Erythroblast (primary cell): ENCODE data around the gene CARTPT.

Experiments
- DNase-seq, 2 experiments: peaks; one replicate each; lab custom pipeline; 2025; lab: John Stamatoyannopoulos, UW
- GATA1 ChIP-seq: IDR thresholded peaks from 2 replicates; pipeline ENCODE4 v1.6.1; 2011; ENCODE audit warnings: low read depth, mild to moderate bottlenecking, control low read depth, low read length, moderate library complexity
- POLR2A ChIP-seq: IDR thresholded peaks from 2 replicates; pipeline ENCODE4 v1.6.1; 2011; ENCODE audit warnings: mild to moderate bottlenecking, low read length

Gene CARTPT

DNA sequence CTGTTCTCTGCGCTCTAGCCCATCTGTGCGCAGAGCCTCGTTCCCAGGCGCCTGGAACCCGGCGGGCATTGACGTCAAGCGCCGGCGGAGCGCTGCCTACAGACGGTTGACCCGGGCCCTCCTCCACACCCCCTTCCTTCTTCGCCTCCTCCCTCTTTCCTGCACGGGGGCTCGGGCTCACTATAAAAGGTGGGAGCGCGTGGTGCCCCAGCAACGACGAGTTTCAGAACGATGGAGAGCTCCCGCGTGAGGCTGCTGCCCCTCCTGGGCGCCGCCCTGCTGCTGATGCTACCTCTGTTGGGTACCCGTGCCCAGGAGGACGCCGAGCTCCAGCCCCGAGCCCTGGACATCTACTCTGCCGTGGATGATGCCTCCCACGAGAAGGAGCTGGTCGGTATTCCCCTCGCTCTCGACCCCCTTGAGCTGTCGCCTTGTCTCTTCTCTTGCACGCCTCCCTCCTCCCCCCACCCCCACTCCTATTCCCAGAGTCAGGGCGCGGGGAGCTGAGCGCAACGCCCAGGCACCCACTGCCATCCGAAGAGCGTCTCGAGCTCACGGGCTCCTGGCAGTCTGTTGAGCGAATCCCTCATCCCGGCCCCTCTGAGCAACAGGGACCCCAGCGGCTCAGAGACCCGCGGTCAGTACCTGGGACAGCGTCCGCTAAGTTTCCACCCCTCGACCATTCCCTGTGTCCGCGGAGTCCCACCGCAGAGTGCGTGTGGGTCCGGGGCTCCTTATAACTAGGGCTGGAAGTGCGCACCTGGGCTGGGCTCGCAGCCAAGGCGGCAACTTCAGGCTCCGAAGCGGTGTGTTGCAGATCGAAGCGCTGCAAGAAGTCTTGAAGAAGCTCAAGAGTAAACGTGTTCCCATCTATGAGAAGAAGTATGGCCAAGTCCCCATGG, at the start of gene CARTPT:
Gene CARTPT, plus strand, starts transcription at position 213 of the 902 bp plus-strand sequence. Its CDS starts 19 bp downstream, at position 232.
- peak; percentile 3 to 15 for DNase-seq
- TF ChIP-seq POLR2A (no peak), GATA1 (no peak)

- no peak for DNase-seq
- TF ChIP-seq GATA1, result no peak
- TF ChIP-seq POLR2A, result no peak
These were observed 41.1 kb upstream of the CARTPT start for GRCh38 chr5:71677977-71678376.

DNA sequence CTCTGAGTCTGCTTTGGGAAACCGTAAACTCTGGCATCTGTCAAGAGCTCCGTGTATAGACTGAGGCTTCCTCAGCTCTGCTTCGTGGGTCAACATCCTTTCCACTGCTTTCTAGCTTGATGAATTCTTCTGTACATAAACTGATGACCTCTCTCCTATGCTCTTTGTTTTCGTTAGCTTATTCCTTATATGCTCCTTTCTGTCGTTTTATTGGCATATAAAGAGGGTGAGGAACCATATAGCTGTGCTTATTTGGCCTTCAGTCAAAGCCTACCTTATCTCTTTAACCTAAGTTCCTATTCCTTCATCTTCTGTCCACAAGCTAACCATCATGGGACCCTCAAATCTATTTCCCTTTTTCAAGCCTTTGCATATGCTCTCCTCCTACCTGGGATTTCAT, 39.4 kb upstream of the CARTPT start:
- no peak for DNase-seq
- no peak for TF ChIP-seq POLR2A
- no peak for TF ChIP-seq GATA1

DNA sequence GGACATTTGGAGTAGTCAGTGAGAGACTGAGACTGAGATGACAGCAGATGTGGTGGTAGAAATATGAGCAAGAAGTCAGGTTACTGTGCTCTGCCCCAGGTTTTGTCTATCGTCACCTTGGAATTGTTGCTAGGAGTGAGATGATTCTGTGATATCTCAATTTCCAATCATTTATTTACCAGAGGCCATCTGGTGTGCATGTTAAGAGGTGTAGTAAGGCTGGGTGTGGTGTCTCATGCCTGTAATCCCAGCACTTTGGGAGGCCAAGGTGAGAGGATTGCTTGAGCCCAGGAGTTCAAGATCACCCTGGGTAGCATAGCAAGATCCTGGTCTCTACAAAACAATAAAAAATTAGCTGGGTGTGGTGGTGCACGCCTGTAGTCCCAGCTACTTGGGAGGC, 38.6 kb upstream of the CARTPT start:
- DNase-seq, result no peak
- TF ChIP-seq POLR2A (no peak), GATA1 (no peak)

DNA sequence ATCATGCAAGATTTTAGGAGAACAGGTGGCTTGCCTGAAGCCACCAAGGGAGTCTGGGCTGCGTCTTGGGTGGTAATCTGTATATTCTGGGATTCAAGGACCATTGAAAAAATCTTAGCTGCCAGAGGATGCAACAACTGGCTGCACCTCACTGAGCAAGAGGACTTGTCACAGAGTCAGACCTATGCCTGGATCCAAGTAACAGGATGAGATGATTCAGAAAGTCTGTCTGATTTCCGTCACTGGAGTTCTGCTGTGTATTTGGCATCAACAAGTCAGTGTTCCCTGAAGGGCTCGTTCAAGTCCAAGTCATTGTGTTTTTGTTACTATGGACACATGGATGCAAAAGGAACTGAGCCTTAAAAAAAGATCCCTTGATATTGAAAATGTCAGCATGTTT, 37.8 kb upstream of the CARTPT start:
- DNase-seq, result no peak
- TF ChIP-seq POLR2A (no peak), GATA1 (no peak)

GRCh38 chr5:71684309-71684708, 34.8 kb upstream of the CARTPT start:
- no peak for TF ChIP-seq POLR2A
- TF ChIP-seq GATA1, result no peak
- no peak for DNase-seq

DNA sequence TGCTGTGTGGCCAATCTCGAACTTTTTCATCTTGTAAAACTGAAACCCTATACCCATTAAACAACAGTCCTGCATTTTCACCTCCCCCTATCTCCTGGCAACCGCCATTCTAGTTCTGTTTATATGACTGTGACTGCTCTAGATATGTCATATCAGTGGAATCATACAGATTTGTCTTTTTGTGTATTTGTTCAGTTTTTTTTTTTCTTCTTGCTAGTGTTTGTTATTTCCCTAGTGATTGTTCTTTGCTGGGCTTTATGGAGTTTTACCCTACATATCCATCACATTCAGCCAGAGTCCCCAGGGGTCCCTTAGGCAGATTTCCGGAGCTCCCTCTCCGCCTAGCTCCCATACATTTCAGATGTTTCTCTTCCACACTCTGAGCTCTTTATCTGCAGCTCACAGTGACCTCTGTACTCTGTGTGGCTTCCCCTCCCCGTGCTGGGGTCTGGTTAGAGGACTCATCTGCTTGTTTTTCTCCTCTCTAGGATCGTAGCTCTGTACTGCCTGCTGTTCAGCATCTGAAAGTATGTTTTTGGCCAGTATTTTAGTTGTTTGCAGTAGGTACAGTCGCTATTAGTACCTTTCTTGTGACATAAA, 25.1 kb upstream of the CARTPT start:
- TF ChIP-seq POLR2A (no peak), GATA1 (no peak)
- peak; percentile 6 to 59 for DNase-seq

DNA sequence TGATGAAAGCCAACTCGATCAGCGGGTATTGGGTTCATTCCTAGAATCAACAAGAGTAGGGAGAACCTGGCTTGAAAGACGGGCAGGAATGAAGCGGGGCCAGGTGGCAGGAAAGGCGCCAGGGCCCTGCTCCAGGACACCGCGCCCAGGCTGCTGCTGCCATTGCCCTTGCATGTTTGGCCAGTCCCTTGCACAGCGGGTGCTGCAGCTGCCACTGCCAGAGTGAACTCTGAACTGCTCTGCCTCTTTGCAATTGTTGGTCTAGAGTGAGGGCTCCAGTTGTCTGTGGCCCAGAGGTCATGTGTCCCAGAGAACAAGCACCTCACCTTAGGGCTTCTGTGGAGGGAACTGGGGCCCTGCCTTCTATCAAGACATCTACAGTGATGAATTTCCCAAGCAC, 24.0 kb upstream of the CARTPT start:
- TF ChIP-seq GATA1 (no peak), POLR2A (no peak)
- no peak for DNase-seq

DNA sequence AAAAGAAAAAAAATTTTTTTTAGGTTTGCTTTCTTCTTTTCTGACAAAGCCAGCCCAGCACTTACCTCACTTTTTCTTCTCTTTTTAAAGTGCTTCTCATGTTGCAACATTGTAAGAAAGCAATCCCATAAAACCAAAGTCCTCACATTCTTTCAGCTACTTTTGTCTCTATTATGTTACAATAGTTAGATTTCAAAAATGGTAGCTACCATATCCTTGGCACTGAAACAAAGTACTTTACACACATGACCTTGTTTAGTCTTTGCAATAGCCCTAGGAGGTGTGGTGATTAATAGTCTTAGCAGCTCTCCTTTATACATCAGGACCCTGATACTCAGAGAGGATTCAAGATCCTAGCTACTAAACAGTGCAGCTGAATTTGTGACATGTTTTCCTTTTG, 23.5 kb upstream of the CARTPT start:
- TF ChIP-seq GATA1 (no peak), POLR2A (no peak)
- no peak for DNase-seq

GRCh38 chr5:71697967-71698366, 21.1 kb upstream of the CARTPT start:
- DNase-seq, result peak; percentile 9 to 32
- TF ChIP-seq POLR2A, result no peak
- TF ChIP-seq GATA1, result no peak

DNA sequence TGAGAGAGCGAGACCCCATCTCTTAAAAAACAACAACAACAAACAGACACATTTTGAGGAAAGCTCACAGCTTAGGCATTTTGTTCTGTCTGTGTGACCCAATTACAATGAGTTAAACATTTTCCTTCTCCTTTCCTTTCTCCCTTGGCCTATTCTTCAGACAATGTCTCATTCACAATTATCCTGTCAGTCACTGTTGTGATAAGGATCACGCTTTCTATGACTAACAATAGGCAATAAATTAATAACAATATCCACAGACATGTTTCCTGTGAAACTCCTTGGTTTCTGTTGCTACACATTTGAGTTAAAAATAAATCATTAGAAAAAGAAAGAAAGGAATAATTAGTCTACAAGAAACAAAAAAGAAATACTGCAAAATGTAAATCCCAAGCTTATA, 19.8 kb upstream of the CARTPT start:
- TF ChIP-seq POLR2A (no peak), GATA1 (no peak)
- no peak for DNase-seq

DNA sequence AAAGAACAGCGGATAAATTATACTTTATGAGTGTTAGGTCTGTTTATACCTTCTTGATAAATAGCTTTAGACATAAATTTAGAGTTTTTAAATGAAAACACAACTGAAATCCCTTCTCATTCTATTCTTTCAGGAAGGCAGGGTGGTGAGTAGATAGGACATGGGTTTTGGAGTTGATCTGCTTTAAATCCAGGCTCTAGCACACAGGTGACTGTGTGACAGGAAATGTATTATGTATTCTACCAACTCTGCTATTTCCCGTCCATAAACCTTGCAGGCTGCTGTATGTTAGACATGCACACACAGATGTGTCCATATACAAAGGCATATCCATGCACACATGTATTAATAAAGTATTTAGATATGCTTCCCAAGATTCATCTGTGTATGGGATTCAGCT, 19.3 kb upstream of the CARTPT start:
- no peak for DNase-seq
- no peak for TF ChIP-seq POLR2A
- TF ChIP-seq GATA1, result no peak

- no peak for DNase-seq
- TF ChIP-seq POLR2A (no peak), GATA1 (no peak)
These were observed 18.3 kb upstream of the CARTPT start for GRCh38 chr5:71700803-71701202.

- TF ChIP-seq GATA1, result no peak
- TF ChIP-seq POLR2A, result no peak
- no peak for DNase-seq
These were observed 17.7 kb upstream of the CARTPT start for GRCh38 chr5:71701407-71701806.

- no peak for DNase-seq
- no peak for TF ChIP-seq GATA1
- TF ChIP-seq POLR2A, result no peak
These were observed 15.1 kb upstream of the CARTPT start for GRCh38 chr5:71703941-71704340.
